ENCODE results near the gene KRCC1. TPM values are rescaled to one million over a fixed set of nuclear protein-coding genes. Genes with fewer than 3 reads are reported as not detected.
"Not testable (repeated sequence)": the region's sequence is repeated elsewhere in the genome, so short reads cannot be mapped to it uniquely, and the experiment has no call there.

Gene KRCC1
- total and polyA plus RNA-seq, 8 donors: 7.0 to 48.0 (median 25.9) TPM

GRCh38 chr2:88019985-88020384 is 35.6 kb downstream of the KRCC1 start:
- peaks cover 0 to 21% (median 9%) of the 10 kb centered on the region in 4 donors for H3K4me1 ChIP-seq
- no peak overlapping the region for H3K4me3 ChIP-seq
- TF ChIP-seq EP300 (IDR thresholded peaks at IDR 0.05): no peak
- TF ChIP-seq POLR2A (IDR thresholded peaks at IDR 0.05): no peak
- TF ChIP-seq, protein P1, sequence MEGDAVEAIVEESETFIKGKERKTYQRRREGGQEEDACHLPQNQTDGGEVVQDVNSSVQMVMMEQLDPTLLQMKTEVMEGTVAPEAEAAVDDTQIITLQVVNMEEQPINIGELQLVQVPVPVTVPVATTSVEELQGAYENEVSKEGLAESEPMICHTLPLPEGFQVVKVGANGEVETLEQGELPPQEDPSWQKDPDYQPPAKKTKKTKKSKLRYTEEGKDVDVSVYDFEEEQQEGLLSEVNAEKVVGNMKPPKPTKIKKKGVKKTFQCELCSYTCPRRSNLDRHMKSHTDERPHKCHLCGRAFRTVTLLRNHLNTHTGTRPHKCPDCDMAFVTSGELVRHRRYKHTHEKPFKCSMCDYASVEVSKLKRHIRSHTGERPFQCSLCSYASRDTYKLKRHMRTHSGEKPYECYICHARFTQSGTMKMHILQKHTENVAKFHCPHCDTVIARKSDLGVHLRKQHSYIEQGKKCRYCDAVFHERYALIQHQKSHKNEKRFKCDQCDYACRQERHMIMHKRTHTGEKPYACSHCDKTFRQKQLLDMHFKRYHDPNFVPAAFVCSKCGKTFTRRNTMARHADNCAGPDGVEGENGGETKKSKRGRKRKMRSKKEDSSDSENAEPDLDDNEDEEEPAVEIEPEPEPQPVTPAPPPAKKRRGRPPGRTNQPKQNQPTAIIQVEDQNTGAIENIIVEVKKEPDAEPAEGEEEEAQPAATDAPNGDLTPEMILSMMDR (IDR thresholded peaks at IDR 0.05): no peak
- H3K27me3 ChIP-seq: no peaks in the 10 kb centered on the region
- no peaks in the 10 kb centered on the region for H3K36me3 ChIP-seq
- no peak for DNase-seq
- no peak overlapping the region for H3K27ac ChIP-seq
- intact Hi-C loops (cut with DNase I; ENCODE audit: low total_unique reads): no loop called here
- no peaks in the 10 kb centered on the region for H3K9me3 ChIP-seq
- WGBS, 5 donors: 74 to 88% (median 83%) methylated on average over 2 to 3 of the region's 3 CpGs

DNA sequence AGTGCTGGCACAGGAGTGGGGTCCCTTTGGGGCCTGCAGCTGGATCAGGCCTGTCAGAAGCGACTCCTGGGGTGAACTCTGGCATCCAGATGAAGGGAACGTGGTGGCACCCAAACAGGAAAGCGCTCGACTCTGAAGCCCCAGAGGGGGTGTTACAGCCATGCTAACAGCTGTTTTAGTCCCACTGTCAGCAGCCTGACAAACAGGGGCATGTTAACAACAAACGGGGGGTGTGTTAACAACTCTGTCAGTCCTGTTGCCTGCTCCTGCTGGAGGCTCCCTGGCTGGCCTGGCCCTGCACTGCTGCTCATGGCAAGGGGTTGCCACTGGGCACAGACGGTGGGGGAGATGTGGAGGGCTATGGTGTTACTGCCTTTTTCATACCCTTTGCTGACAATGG is 36.7 kb downstream of the KRCC1 start:
- TF ChIP-seq, protein P1 (IDR thresholded peaks at IDR 0.05): no peak
- TF ChIP-seq POLR2AphosphoS5 (IDR thresholded peaks at IDR 0.05) (no peak), POLR2A (IDR thresholded peaks at IDR 0.05) (no peak), EP300 (IDR thresholded peaks at IDR 0.05) (no peak)
- Histone ChIP-seq H3K4me1 (peaks cover 0 to 21% (median 9%) of the 10 kb centered on the region in 4 donors), H3K27ac (no peak overlapping the region), H3K27me3 (no peaks in the 10 kb centered on the region), H3K9me3 (no peaks in the 10 kb centered on the region), H3K4me3 (no peak overlapping the region), H3K36me3 (no peaks in the 10 kb centered on the region)
- intact Hi-C loops (cut with DNase I; ENCODE audit: low total_unique reads): no loop called here
- WGBS, 5 donors: 85 to 98% (median 92%) methylated on average over 6 of the region's 6 CpGs
- no peak for DNase-seq

- H3K4me3 ChIP-seq; H3K27me3 ChIP-seq; DNase-seq; H3K9me3 ChIP-seq; intact Hi-C loops (cut with DNase I; ENCODE audit: low total_unique reads); H3K27ac ChIP-seq; H3K36me3 ChIP-seq: not testable (repeated sequence)
- 89 to 94% (median 92%) methylated on average over 11 of the region's 11 CpGs for WGBS, 5 donors
- peaks cover 0 to 21% (median 9%) of the 10 kb centered on the region in 4 donors for H3K4me1 ChIP-seq
These were observed 37.3 kb downstream of the KRCC1 start for GRCh38 chr2:88018077-88018805.

- Histone ChIP-seq H3K4me3 (peak overlapping the region in 3 of 4 donors; percentile 56 to 71 (median 57)), H3K27ac (peak overlapping the region in 3 of 5 donors; percentile 86 to 88 (median 86)), H3K4me1 (peaks cover 0 to 21% (median 9%) of the 10 kb centered on the region in 4 donors)
- H3K36me3 ChIP-seq; H3K9me3 ChIP-seq; intact Hi-C loops (cut with DNase I; ENCODE audit: low total_unique reads); H3K27me3 ChIP-seq; DNase-seq: not testable (repeated sequence)
- WGBS, 5 donors: 76 to 92% (median 84%) methylated on average over 2 of the region's 2 CpGs
These were observed 37.9 kb downstream of the KRCC1 start for GRCh38 chr2:88017780-88018038.

- WGBS, 5 donors: 18 to 28% (median 20%) methylated on average over 36 to 46 of the region's 46 CpGs
- intact Hi-C loops (cut with DNase I; ENCODE audit: low total_unique reads): no loop called here
- H3K4me1 ChIP-seq: peaks cover 0 to 21% (median 9%) of the 10 kb centered on the region in 4 donors
- DNase-seq: peak; percentile 35 to 67
- H3K9me3 ChIP-seq: no peaks in the 10 kb centered on the region
- H3K36me3 ChIP-seq: no peaks in the 10 kb centered on the region
- H3K4me3 ChIP-seq: peak overlapping the region; percentile 56 to 71 (median 62)
- peak overlapping the region; percentile 85 to 88 (median 86) for H3K27ac ChIP-seq
- no peaks in the 10 kb centered on the region for H3K27me3 ChIP-seq
- no peak for TF ChIP-seq POLR2AphosphoS5 (IDR thresholded peaks at IDR 0.05)
- TF ChIP-seq POLR2A (IDR thresholded peaks at IDR 0.05): no peak
- no peak for TF ChIP-seq EP300 (IDR thresholded peaks at IDR 0.05)
- TF ChIP-seq, protein P1 (IDR thresholded peaks at IDR 0.05): no peak
These were observed 38.4 kb downstream of the KRCC1 start for GRCh38 chr2:88016960-88017779.

Measured in stomach (tissue), 9 donors.